Subcutaneous abdominal adipose tissue (tissue), 5 donors: ENCODE results near the gene KRT222.

Source experiments
- H3K27ac ChIP-seq: one replicate; pipeline ENCODE4 v1.7.0; 2013; ENCODE audit warnings: low read depth, mild to moderate bottlenecking, inconsistent platforms, low read length, moderate library complexity
- H3K27me3 ChIP-seq, 5 donors: one replicate each; pipeline ENCODE4 v1.7.0; 2013; ENCODE audit warnings: low read length in 5 of 5, inconsistent platforms in 1 of 5; ENCODE audit not compliant: control insufficient read depth in 5 of 5, insufficient read depth in 4 of 5
- H3K36me3 ChIP-seq, 5 donors: one replicate each; pipeline ENCODE4 v1.7.0; 2013; ENCODE audit warnings: low read length in 5 of 5; ENCODE audit not compliant: control insufficient read depth in 5 of 5, insufficient read depth in 5 of 5
- H3K4me1 ChIP-seq, 5 donors: one replicate each; pipeline ENCODE4 v1.7.0; 2013; ENCODE audit warnings: low read length in 5 of 5, mild to moderate bottlenecking in 3 of 5, moderate library complexity in 1 of 5; ENCODE audit not compliant: control insufficient read depth in 5 of 5, insufficient read depth in 5 of 5
- H3K4me3 ChIP-seq, 5 donors: one replicate each; pipeline ENCODE4 v1.7.0; 2013; ENCODE audit warnings: low read length in 5 of 5, low read depth in 1 of 5
- H3K9ac ChIP-seq, 5 donors: one replicate each; pipeline ENCODE4 v1.7.0; 2013; ENCODE audit warnings: low read length in 5 of 5, mild to moderate bottlenecking in 4 of 5, moderate library complexity in 3 of 5
- H3K9me3 ChIP-seq, 5 donors: one replicate each; pipeline ENCODE4 v1.7.0; 2013; ENCODE audit warnings: low read length in 5 of 5; ENCODE audit not compliant: control insufficient read depth in 5 of 5
- donor health status: healthy.
- donor health status: healthy.
- donor health status: healthy.
- donor health status: healthy.
- donor health status: healthy.

Gene KRT222

GRCh38 chr17:40666331-40666730 lies 1.4 kb upstream of the KRT222 start:
- Histone ChIP-seq H3K4me1 (peaks cover 0 to 7% (median 4%) of the 10 kb centered on the region in 5 donors), H3K9me3 (no peaks in the 10 kb centered on the region), H3K27ac (no peak overlapping the region), H3K27me3 (peaks cover 0 to 9% (median 5%) of the 10 kb centered on the region in 5 donors), H3K36me3 (no peaks in the 10 kb centered on the region), H3K9ac (no peak overlapping the region), H3K4me3 (no peak overlapping the region)

DNA sequence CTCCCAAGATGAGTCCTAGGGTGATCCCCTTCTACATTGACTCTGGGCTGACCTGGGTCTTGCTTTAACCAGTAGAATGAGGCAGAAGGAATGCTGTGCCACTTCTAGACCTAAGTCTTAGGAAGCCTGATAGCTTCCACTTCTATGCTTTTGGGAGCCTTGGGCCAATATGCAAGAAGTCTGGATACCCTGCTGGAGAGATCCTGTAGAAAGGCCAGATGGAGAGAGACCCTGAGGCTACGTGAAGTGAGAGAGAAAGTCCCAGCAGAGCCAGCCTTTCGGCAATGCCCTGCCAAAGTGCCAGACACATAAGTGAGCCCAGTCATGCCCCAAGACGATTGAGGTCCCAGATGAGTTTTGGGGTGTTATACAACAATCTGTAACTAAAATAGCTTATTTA lies 1.7 kb downstream of the KRT222 start:
- no peak overlapping the region for H3K9ac ChIP-seq
- H3K4me1 ChIP-seq, result peaks cover 0 to 7% (median 4%) of the 10 kb centered on the region in 5 donors
- no peaks in the 10 kb centered on the region for H3K36me3 ChIP-seq
- H3K27ac ChIP-seq, result no peak overlapping the region
- no peak overlapping the region for H3K4me3 ChIP-seq
- no peaks in the 10 kb centered on the region for H3K9me3 ChIP-seq
- peaks cover 0 to 9% (median 5%) of the 10 kb centered on the region in 5 donors for H3K27me3 ChIP-seq

GRCh38 chr17:40659911-40660310 lies 5.1 kb downstream of the KRT222 start:
- no peak overlapping the region for H3K27ac ChIP-seq
- no peak overlapping the region for H3K9ac ChIP-seq
- H3K4me1 ChIP-seq, result peaks cover 0 to 4% (median 1%) of the 10 kb centered on the region in 5 donors
- peaks cover 0 to 5% (median 3%) of the 10 kb centered on the region in 5 donors for H3K27me3 ChIP-seq
- no peaks in the 10 kb centered on the region for H3K36me3 ChIP-seq
- no peaks in the 10 kb centered on the region for H3K9me3 ChIP-seq
- no peak overlapping the region for H3K4me3 ChIP-seq

DNA sequence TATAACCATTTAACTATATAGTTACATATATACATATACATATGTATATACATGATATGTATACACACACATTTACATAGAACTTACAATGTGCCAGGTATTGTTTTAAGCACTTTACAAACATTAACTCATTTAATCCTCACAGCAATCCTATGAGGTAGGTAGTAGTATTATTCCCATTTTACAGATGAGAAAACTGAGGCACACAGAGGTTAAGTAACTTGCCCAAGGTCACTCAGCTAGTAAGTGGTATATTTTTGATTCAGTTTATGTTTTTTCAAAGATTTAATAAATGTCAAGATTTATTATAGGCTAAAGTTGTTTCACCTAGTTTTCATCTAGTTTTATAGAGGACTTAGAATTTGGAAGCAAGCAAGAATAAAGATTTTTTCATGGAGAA lies 6.6 kb downstream of the KRT222 start:
- H3K27me3 ChIP-seq, result no peaks in the 10 kb centered on the region
- no peak overlapping the region for H3K9ac ChIP-seq
- no peaks in the 10 kb centered on the region for H3K36me3 ChIP-seq
- H3K9me3 ChIP-seq, result no peaks in the 10 kb centered on the region
- no peaks in the 10 kb centered on the region for H3K4me1 ChIP-seq
- no peak overlapping the region for H3K4me3 ChIP-seq
- H3K27ac ChIP-seq, result no peak overlapping the region

DNA sequence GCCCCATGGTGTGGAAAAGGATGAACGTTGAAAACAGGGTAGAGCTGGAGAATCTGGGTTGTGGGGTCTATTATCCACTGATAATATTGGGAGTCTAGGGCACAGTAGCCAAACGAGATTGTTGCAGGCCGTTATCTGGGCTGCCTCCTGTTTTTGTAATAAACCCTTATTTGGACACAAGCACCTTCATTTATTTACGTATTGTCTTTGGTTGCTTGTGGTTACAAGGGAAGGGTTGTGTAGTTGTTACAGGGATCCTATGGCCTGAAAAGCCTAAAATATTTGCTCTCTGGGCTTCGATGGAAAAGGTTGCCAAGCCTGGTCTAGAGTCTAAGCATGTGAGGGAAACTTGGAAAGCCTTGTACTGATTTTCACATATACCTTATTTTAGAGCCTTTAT lies 13.0 kb downstream of the KRT222 start:
- Histone ChIP-seq H3K9me3 (no peaks in the 10 kb centered on the region), H3K27ac (no peak overlapping the region), H3K9ac (no peak overlapping the region)

DNA sequence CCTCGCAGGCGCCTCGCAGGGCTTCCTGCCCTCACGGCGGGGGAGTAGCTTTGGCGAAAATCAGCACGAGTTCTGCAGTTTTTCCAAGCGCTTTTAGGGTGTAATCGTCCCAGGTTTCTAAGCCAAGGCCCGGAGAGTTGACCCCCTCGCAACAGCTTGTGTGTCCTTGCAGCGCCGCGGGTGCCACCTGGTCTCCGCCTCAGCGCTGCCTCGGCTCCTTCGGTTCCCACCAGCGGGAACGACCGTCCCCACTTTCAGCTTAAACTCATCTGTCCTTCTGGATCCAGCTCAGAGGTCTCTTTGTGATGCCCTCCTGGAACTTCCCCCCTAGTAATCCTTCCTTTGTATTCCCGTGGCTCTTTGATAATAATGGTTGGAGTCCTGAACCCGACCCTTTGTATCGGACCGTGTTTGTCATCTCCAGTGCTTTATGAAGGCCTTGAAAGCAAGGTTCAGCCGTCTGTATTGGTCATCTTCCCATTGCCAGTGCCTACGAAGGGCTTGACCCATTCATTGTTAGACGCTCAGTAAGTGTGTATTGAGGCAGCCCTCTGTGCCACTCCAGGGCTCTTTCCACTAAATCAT lies 16.5 kb downstream of the KRT222 start:
- Histone ChIP-seq H3K9me3 (no peaks in the 10 kb centered on the region), H3K36me3 (peaks cover 3 to 14% (median 7%) of the 10 kb centered on the region in 5 donors), H3K27ac (peak overlapping the region; percentile 99), H3K9ac (peak overlapping the region; percentile 96 to 100 (median 100)), H3K27me3 (no peaks in the 10 kb centered on the region), H3K4me1 (peaks cover 4 to 26% (median 23%) of the 10 kb centered on the region in 5 donors), H3K4me3 (peak overlapping the region; percentile 77 to 98 (median 95))

More for the DNA sequence above, 13.0 kb downstream of the KRT222 start:
- Histone ChIP-seq H3K4me1 (peaks cover 4 to 14% (median 12%) of the 10 kb centered on the region in 5 donors), H3K36me3 (no peaks in the 10 kb centered on the region), H3K27me3 (no peaks in the 10 kb centered on the region), H3K4me3 (no peak overlapping the region)

DNA sequence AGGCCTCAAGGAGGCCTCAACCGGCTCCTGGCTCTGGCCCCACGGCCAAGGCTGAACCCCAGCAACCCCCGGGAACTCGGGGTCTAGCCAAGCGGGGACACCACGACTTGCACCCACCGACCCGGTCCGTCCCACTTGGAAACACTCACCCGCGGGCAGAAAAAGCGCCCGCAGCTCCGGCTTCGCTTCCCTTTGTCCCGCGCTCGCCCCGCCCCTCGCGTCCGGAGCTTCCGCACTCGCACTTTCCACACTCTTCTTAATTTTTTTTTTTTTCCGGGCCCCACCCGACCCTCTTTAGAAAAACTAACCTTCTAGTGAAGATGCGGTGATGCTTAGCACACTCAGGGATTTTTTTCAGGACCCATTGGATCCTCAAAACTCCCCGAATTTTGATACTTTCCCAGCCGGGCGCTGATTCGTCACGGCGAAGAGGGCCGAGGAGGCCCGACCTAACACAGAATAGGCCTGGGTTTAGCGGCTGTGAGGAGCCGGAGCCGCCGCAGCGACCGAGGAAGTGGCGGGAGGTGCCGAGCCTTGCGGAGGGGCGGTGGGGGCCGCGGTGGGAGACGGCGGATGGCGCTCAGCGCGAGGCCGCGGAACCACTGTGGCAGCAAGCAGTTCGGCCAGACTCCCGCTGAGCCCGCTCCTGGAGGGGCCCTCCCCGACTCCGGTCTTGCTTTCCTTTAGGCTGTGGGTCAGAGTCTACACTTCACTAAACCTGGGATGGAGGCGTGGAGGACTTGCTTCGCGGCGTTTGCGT lies 17.2 kb downstream of the KRT222 start, which contains the start of gene SMARCE1:
Gene SMARCE1, minus strand, starts transcription at position 195 of the 760 bp plus-strand sequence. CDS start 2,016 bp downstream, outside the sequence.
- Histone ChIP-seq H3K9me3 (no peaks in the 10 kb centered on the region), H3K4me3 (peak within 1 kb of the TSS; percentile 77 to 98 (median 96)), H3K4me1 (peaks cover 4 to 26% (median 23%) of the 10 kb centered on the region in 5 donors), H3K27me3 (no peaks in the 10 kb centered on the region), H3K9ac (peak within 1 kb of the TSS; percentile 96 to 100 (median 100)), H3K27ac (peak within 1 kb of the TSS; percentile 99), H3K36me3 (peaks cover 3 to 20% (median 12%) of the 10 kb centered on the region in 5 donors)

DNA sequence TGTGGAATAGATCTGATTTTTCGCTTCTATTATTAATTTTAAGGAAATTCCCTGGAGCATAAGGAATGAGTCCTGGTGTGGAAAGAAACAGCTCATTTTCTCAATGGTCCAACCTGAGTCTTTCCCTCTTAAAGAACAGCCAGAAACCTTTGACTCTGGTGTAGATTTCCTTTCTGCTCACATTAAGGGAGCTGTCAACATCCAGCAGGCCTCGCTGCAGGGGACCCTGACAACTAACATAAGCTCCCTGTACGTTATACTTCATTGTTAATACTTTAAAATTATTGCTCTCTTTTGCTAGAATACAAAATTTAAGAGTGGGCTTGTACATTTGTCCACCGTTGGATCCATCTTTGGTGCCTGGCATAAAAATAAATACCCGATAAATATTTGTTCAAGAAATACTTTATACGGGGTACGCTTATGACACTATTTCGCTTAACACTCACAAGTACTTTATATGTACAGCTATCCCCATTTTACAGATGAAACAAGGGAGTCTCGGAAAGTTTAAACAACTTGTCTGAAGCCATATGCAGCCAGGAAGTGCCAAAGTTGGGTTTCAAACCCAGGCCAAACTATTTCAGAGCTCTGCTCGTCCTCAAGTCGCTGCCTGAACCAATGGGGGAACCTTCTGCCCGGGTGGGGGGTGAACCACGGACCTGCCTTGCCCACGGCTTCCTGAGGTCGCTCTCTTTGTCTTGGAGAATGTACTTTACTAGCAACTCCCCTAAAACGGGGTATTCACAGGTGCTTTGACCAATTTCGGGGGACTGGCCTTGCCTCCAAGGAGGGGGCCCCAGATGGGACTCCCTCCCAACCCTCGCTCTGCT lies 18.0 kb downstream of the KRT222 start:
- Histone ChIP-seq H3K9ac (peak overlapping the region; percentile 91 to 100 (median 100)), H3K36me3 (peaks cover 11 to 24% (median 17%) of the 10 kb centered on the region in 5 donors), H3K27ac (peak overlapping the region; percentile 99), H3K4me3 (peak overlapping the region; percentile 77 to 98 (median 96)), H3K4me1 (peaks cover 4 to 26% (median 23%) of the 10 kb centered on the region in 5 donors), H3K9me3 (no peaks in the 10 kb centered on the region), H3K27me3 (no peaks in the 10 kb centered on the region)

DNA sequence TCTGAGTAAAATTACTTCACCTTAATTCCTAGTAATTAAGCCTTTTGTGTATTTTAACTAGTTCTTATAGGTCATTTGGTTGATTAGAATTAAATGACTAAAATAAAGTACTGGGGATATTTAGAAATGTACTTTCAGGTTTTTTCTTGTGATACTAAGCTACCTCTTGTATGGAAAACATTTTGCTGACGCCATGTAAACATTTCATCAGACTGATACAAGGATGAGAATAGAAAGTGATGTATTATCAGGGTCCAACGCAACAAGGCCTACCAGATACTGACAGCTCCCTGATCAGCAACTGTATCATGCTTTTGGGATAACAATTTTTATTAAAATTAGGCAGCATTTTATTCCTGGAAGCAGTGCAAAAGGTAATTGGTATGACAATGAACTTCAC lies 19.0 kb downstream of the KRT222 start:
- Histone ChIP-seq H3K4me3 (no peak overlapping the region), H3K4me1 (peaks cover 4 to 26% (median 23%) of the 10 kb centered on the region in 5 donors), H3K36me3 (peaks cover 21 to 34% (median 26%) of the 10 kb centered on the region in 5 donors), H3K27me3 (no peaks in the 10 kb centered on the region), H3K9ac (peak overlapping the region in 4 of 5 donors; percentile 30 to 100 (median 82)), H3K9me3 (no peaks in the 10 kb centered on the region), H3K27ac (no peak overlapping the region)
